Measurements from ENCODE around the gene NPLOC4. TPM values are rescaled to one million over a fixed set of nuclear protein-coding genes. Genes with fewer than 3 reads are reported as not detected.

Gene NPLOC4
- total RNA-seq, 4 donors from 2014 or later = 14.6 to 86.3 (median 30.9) TPM

- no peak overlapping the region for H3K4me3 ChIP-seq
- no peaks in the 10 kb centered on the region for H3K27me3 ChIP-seq
- no peak overlapping the region for H3K27ac ChIP-seq
- H3K9me3 ChIP-seq = no peaks in the 10 kb centered on the region
- H3K4me1 ChIP-seq = peaks cover 0 to 17% of the 10 kb centered on the region in 2 donors
- TF ChIP-seq POLR2A (IDR thresholded peaks at IDR 0.05) (no peak), CTCF (IDR thresholded peaks at IDR 0.05) (no peak)
- H3K36me3 ChIP-seq = no peaks in the 10 kb centered on the region
- DNase-seq = no peak
- intact Hi-C loops (cut with DNase I; ENCODE audit: low total_unique reads) = no loop called here
These were observed 87.1 kb downstream of the NPLOC4 start for GRCh38 chr17:81549826-81550225.

GRCh38 chr17:81549031-81549557 lies 87.8 kb downstream of the NPLOC4 start:
- no peak for DNase-seq
- Histone ChIP-seq H3K4me3 (no peak overlapping the region), H3K27me3 (no peaks in the 10 kb centered on the region), H3K36me3 (no peaks in the 10 kb centered on the region), H3K9me3 (no peaks in the 10 kb centered on the region), H3K27ac (no peak overlapping the region), H3K4me1 (peaks cover 0 to 17% of the 10 kb centered on the region in 2 donors)
- intact Hi-C loops (cut with DNase I; ENCODE audit: low total_unique reads) = no loop called here
- TF ChIP-seq CTCF (IDR thresholded peaks at IDR 0.05) (no peak), POLR2A (IDR thresholded peaks at IDR 0.05) (no peak)

- intact Hi-C loops (cut with DNase I; ENCODE audit: low total_unique reads) = no loop called here
- Histone ChIP-seq H3K4me1 (peaks cover 0 to 7% of the 10 kb centered on the region in 2 donors), H3K9me3 (no peaks in the 10 kb centered on the region), H3K27me3 (no peaks in the 10 kb centered on the region), H3K27ac (no peak overlapping the region), H3K36me3 (no peaks in the 10 kb centered on the region), H3K4me3 (no peak overlapping the region)
- no peak for DNase-seq
- TF ChIP-seq POLR2A (IDR thresholded peaks at IDR 0.05) (no peak), CTCF (IDR thresholded peaks at IDR 0.05) (no peak)
These were observed 89.3 kb downstream of the NPLOC4 start for GRCh38 chr17:81547614-81547982.

GRCh38 chr17:81546906-81547613 lies 89.9 kb downstream of the NPLOC4 start:
- Histone ChIP-seq H3K4me3 (no peak overlapping the region), H3K36me3 (no peaks in the 10 kb centered on the region), H3K27ac (no peak overlapping the region), H3K4me1 (peaks cover 0 to 7% of the 10 kb centered on the region in 2 donors), H3K9me3 (no peaks in the 10 kb centered on the region), H3K27me3 (no peaks in the 10 kb centered on the region)
- DNase-seq = no peak
- intact Hi-C loops (cut with DNase I; ENCODE audit: low total_unique reads) = no loop called here
- no peak for TF ChIP-seq POLR2A (IDR thresholded peaks at IDR 0.05)
- TF ChIP-seq CTCF (IDR thresholded peaks at IDR 0.05) = no peak

- intact Hi-C loops (cut with DNase I; ENCODE audit: low total_unique reads) = no loop called here
These were observed 91.6 kb downstream of the NPLOC4 start for GRCh38 chr17:81545160-81545949.

More at GRCh38 chr17:81545160-81545949, 91.6 kb downstream of the NPLOC4 start:
- no peak overlapping the region for H3K27ac ChIP-seq
- no peaks in the 10 kb centered on the region for H3K4me1 ChIP-seq
- H3K36me3 ChIP-seq = no peaks in the 10 kb centered on the region
- no peak for DNase-seq
- no peaks in the 10 kb centered on the region for H3K27me3 ChIP-seq
- no peaks in the 10 kb centered on the region for H3K9me3 ChIP-seq
- no peak for TF ChIP-seq POLR2A (IDR thresholded peaks at IDR 0.05)
- no peak for TF ChIP-seq CTCF (IDR thresholded peaks at IDR 0.05)
- no peak overlapping the region for H3K4me3 ChIP-seq

Measured in uterus (tissue), 4 donors.